GM23248 (cell line): ENCODE data around the gene CD27.

ENCODE experiments used
- EZH2 ChIP-seq: fragments of 200-600 bp; sonication (generic); IDR thresholded peaks from 2 replicates; pipeline ENCODE4 v1.6.1; 2018; ENCODE audit warnings: antibody characterized with exemption, mild to moderate bottlenecking; ENCODE audit not compliant: insufficient read depth, poor library complexity, severe bottlenecking
- EZH2phosphoT487 ChIP-seq: fragments of 200-600 bp; sonication (generic); IDR thresholded peaks from 2 replicates; pipeline ENCODE4 v1.6.1; 2018; ENCODE audit warnings: antibody characterized with exemption, moderate library complexity, mild to moderate bottlenecking, low read depth; ENCODE audit not compliant: insufficient read depth

DNA sequence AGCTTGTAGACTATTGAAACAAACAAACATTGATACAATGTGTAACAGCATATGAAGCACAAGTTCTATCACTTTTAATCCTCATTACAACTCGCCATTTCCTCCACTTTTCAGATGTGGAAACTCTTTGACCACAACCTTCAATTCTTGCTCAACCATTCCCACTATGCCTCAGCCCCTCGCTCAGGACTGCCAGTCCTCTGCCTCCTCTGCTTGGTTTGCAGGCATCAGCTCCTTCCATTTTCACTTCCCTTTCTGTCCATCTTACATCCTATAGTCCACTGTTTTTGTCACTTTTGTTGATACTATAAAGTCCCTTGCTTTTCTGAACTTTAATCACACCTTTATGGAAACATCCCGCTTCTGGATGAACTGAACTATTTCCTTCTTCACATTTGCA is 28.2 kb upstream of the CD27 start:
- TF ChIP-seq EZH2 (no peak), EZH2phosphoT487 (no peak)
